ENCODE measurements around the gene GSAP.

Gene GSAP

GRCh38 chr7:77271766-77272165 is 144.4 kb downstream of the GSAP start:
- DNase-seq = no peak

- DNase-seq = no peak
Observed at GRCh38 chr7:77270094-77270480, 146.1 kb downstream of the GSAP start.

- DNase-seq = no peak
Observed at GRCh38 chr7:77269360-77270093, 146.6 kb downstream of the GSAP start.

- DNase-seq = no peak
Observed at GRCh38 chr7:77266291-77266794, 149.8 kb downstream of the GSAP start.

- no peak for DNase-seq
Observed at GRCh38 chr7:77265666-77266065, 150.5 kb downstream of the GSAP start.

GRCh38 chr7:77262316-77262715 is 153.8 kb downstream of the GSAP start:
- DNase-seq = no peak
